ENCODE data around the gene SUCNR1. TPM values are rescaled to one million over a fixed set of nuclear protein-coding genes. Genes with fewer than 3 reads are reported as not detected.
"Not testable (repeated sequence)": the region's sequence is repeated elsewhere in the genome, so short reads cannot be mapped to it uniquely, and the experiment has no call there.

The SUCNR1 gene
- polyA plus RNA-seq, 3 donors, result 7.6 to 14.7 (median 9.9) TPM

GRCh38 chr3:151900460-151900859, 27.0 kb downstream of the SUCNR1 start:
- no peak for DNase-seq (ENCODE audit: low read depth in 3 of 3, low spot score in 2 of 3)

- DNase-seq (ENCODE audit: low read depth in 3 of 3, low spot score in 2 of 3), result no peak
Measured at GRCh38 chr3:151900884-151901643, 27.6 kb downstream of the SUCNR1 start.

- no peak for DNase-seq (ENCODE audit: low read depth in 3 of 3, low spot score in 2 of 3)
Measured at GRCh38 chr3:151901644-151902285, 28.3 kb downstream of the SUCNR1 start.

GRCh38 chr3:151903501-151903991, 30.1 kb downstream of the SUCNR1 start:
- no peak for DNase-seq (ENCODE audit: low read depth in 3 of 3, low spot score in 2 of 3)

GRCh38 chr3:151905647-151906046, 32.2 kb downstream of the SUCNR1 start:
- no peak for DNase-seq (ENCODE audit: low read depth in 3 of 3, low spot score in 2 of 3)

GRCh38 chr3:151906751-151907150, 33.3 kb downstream of the SUCNR1 start:
- no peak for DNase-seq (ENCODE audit: low read depth in 3 of 3, low spot score in 2 of 3)

- no peak for DNase-seq (ENCODE audit: low read depth in 3 of 3, low spot score in 2 of 3)
Measured at GRCh38 chr3:151908399-151908798, 35.0 kb downstream of the SUCNR1 start.

GRCh38 chr3:151909681-151910405, 36.4 kb downstream of the SUCNR1 start:
- no peak for DNase-seq (ENCODE audit: low read depth in 3 of 3, low spot score in 2 of 3)

GRCh38 chr3:151911462-151911861, 38.0 kb downstream of the SUCNR1 start:
- no peak for DNase-seq (ENCODE audit: low read depth in 3 of 3, low spot score in 2 of 3)

- DNase-seq (ENCODE audit: low read depth in 3 of 3, low spot score in 2 of 3), result no peak
Measured at GRCh38 chr3:151912028-151912427, 38.6 kb downstream of the SUCNR1 start.

- no peak for DNase-seq (ENCODE audit: low read depth in 3 of 3, low spot score in 2 of 3)
Measured at GRCh38 chr3:151916781-151917180, 43.3 kb downstream of the SUCNR1 start.

- DNase-seq (ENCODE audit: low read depth in 3 of 3, low spot score in 2 of 3), result peak in 1 of 3 donors; percentile 29
Measured at GRCh38 chr3:151918253-151919029, 45.0 kb downstream of the SUCNR1 start.

GRCh38 chr3:151919030-151919328, 45.5 kb downstream of the SUCNR1 start:
- DNase-seq (ENCODE audit: low read depth in 3 of 3, low spot score in 2 of 3), result no peak

GRCh38 chr3:151919446-151919845, 46.0 kb downstream of the SUCNR1 start:
- DNase-seq (ENCODE audit: low read depth in 3 of 3, low spot score in 2 of 3), result no peak

GRCh38 chr3:151923901-151924300, 50.5 kb downstream of the SUCNR1 start:
- no peak for DNase-seq (ENCODE audit: low read depth in 3 of 3, low spot score in 2 of 3)

GRCh38 chr3:151924753-151925152, 51.3 kb downstream of the SUCNR1 start:
- DNase-seq (ENCODE audit: low read depth in 3 of 3, low spot score in 2 of 3), result no peak

- no peak for DNase-seq (ENCODE audit: low read depth in 3 of 3, low spot score in 2 of 3)
Measured at GRCh38 chr3:151925419-151925818, 52.0 kb downstream of the SUCNR1 start.

- no peak for DNase-seq (ENCODE audit: low read depth in 3 of 3, low spot score in 2 of 3)
Measured at GRCh38 chr3:151925876-151926275, 52.4 kb downstream of the SUCNR1 start.

GRCh38 chr3:151926956-151927355, 53.5 kb downstream of the SUCNR1 start:
- DNase-seq (ENCODE audit: low read depth in 3 of 3, low spot score in 2 of 3), result no peak

GRCh38 chr3:151927915-151928525, 54.6 kb downstream of the SUCNR1 start:
- not testable (repeated sequence) for DNase-seq (ENCODE audit: low read depth in 3 of 3, low spot score in 2 of 3)

All from right renal cortex interstitium (tissue), 3 donors.